Measurements from ENCODE around the gene MGAT5B.
"Not testable (repeated sequence)": the region's sequence is repeated elsewhere in the genome, so short reads cannot be mapped to it uniquely, and the experiment has no call there.

The MGAT5B gene

GRCh38 chr17:76978050-76978449 is 109.8 kb downstream of the MGAT5B start:
- not testable (repeated sequence) for DNase-seq (ENCODE audit: low read depth, low spot score)

- no peak for DNase-seq (ENCODE audit: low read depth, low spot score)
Observed at GRCh38 chr17:76981545-76982295, 113.5 kb downstream of the MGAT5B start.

- no peak for DNase-seq (ENCODE audit: low read depth, low spot score)
Observed at GRCh38 chr17:76982408-76983074, 114.3 kb downstream of the MGAT5B start.

GRCh38 chr17:76983075-76983775 is 115.0 kb downstream of the MGAT5B start:
- no peak for DNase-seq (ENCODE audit: low read depth, low spot score)

GRCh38 chr17:76986365-76986764 is 118.2 kb downstream of the MGAT5B start:
- peak; percentile 54 for DNase-seq (ENCODE audit: low read depth, low spot score)

- DNase-seq (ENCODE audit: low read depth, low spot score), result no peak
Observed at GRCh38 chr17:76987486-76988093, 119.4 kb downstream of the MGAT5B start.

GRCh38 chr17:76988796-76989195 is 120.6 kb downstream of the MGAT5B start:
- no peak for DNase-seq (ENCODE audit: low read depth, low spot score)

GRCh38 chr17:76989519-76989918 is 121.3 kb downstream of the MGAT5B start:
- no peak for DNase-seq (ENCODE audit: low read depth, low spot score)

GRCh38 chr17:76992891-76993290 is 124.7 kb downstream of the MGAT5B start:
- DNase-seq (ENCODE audit: low read depth, low spot score), result no peak

GRCh38 chr17:76993651-76994050 is 125.4 kb downstream of the MGAT5B start:
- no peak for DNase-seq (ENCODE audit: low read depth, low spot score)

- peak; percentile 37 for DNase-seq (ENCODE audit: low read depth, low spot score)
Observed at GRCh38 chr17:76994237-76994637, 126.0 kb downstream of the MGAT5B start.

- peak; percentile 75 for DNase-seq (ENCODE audit: low read depth, low spot score)
Observed at GRCh38 chr17:76995387-76996105, 127.3 kb downstream of the MGAT5B start.

GRCh38 chr17:76996741-76997694 is 128.8 kb downstream of the MGAT5B start:
- DNase-seq (ENCODE audit: low read depth, low spot score), result peak; percentile 42

- no peak for DNase-seq (ENCODE audit: low read depth, low spot score)
Observed at GRCh38 chr17:76997981-76998531, 129.9 kb downstream of the MGAT5B start.

- peak; percentile 48 for DNase-seq (ENCODE audit: low read depth, low spot score)
Observed at GRCh38 chr17:76998839-76999238, 130.6 kb downstream of the MGAT5B start.
